HepG2 (cell line): ENCODE results near the gene ARL8A.

Experiments used
- CBX5 ChIP-seq: sonication (generic); formaldehyde crosslinking; IDR thresholded peaks from 2 replicates; pipeline ENCODE4 v1.4.0; 2020; ENCODE audit warnings: missing genetic modification reagents, borderline replicate concordance
- CCAR2 ChIP-seq: fragments of 200-400 bp; formaldehyde crosslinking; optimal IDR thresholded peaks from 2 replicates; pipeline ENCODE3; 2018; ENCODE audit warnings: low read depth, mild to moderate bottlenecking, low read length, moderate library complexity
- CTCF ChIP-seq: sonication (generic); formaldehyde crosslinking; IDR thresholded peaks from 2 replicates; pipeline ENCODE4 v1.5.0; 2020; ENCODE audit warnings: mild to moderate bottlenecking, missing genetic modification reagents, moderate library complexity
- EZH2 ChIP-seq: conservative IDR thresholded peaks from 2 replicates; pipeline ENCODE4 v1.6.1; 2012; ENCODE audit warnings: mild to moderate bottlenecking, low read depth, low read length, moderate library complexity
- PRDM15 ChIP-seq: sonication (generic); formaldehyde crosslinking; IDR thresholded peaks from 2 replicates; pipeline ENCODE4 v1.4.0; 2020; ENCODE audit warnings: missing genetic modification reagents
- SMC3 ChIP-seq: IDR thresholded peaks from 2 replicates; pipeline ENCODE4 v1.6.1; 2011; ENCODE audit warnings: low read length, improper control_type of control experiment
- SNAI1 ChIP-seq: sonication (generic); formaldehyde crosslinking; IDR thresholded peaks from 2 replicates; pipeline ENCODE4 v1.5.0; 2020; ENCODE audit warnings: mild to moderate bottlenecking, missing genetic modification reagents, borderline replicate concordance
- SUZ12 ChIP-seq: fragments of 150-350 bp; IDR thresholded peaks from 2 replicates; pipeline ENCODE4 v1.6.1; 2014; ENCODE audit warnings: low read depth, low read length
- ZNF530 ChIP-seq: sonication (generic); formaldehyde crosslinking; IDR thresholded peaks from 2 replicates; pipeline ENCODE4 v1.5.0; 2020; ENCODE audit warnings: low read depth, mild to moderate bottlenecking, missing genetic modification reagents
- TF ChIP-seq, protein P1 (sequence below): sonication (generic); formaldehyde crosslinking; IDR thresholded peaks from 2 replicates; pipeline ENCODE4 v1.4.0; 2020; ENCODE audit warnings: missing genetic modification reagents, mild to moderate bottlenecking, borderline replicate concordance
- TF ChIP-seq, protein P2 (sequence below): sonication (generic); formaldehyde crosslinking; IDR thresholded peaks from 2 replicates; pipeline ENCODE4 v1.8.0; 2022; ENCODE audit warnings: missing genetic modification reagents, mild to moderate bottlenecking, moderate library complexity, borderline replicate concordance
- TF ChIP-seq, protein P3 (sequence below): conservative IDR thresholded peaks from 2 replicates; pipeline ENCODE4 v1.6.1; 2018; ENCODE audit warnings: missing genetic modification reagents

- no peak for TF ChIP-seq SUZ12
- TF ChIP-seq SMC3 = no peak
- no peak for TF ChIP-seq ZNF530
- no peak for TF ChIP-seq CCAR2
- TF ChIP-seq SNAI1 = no peak
- TF ChIP-seq EZH2 = no peak
- TF ChIP-seq PRDM15 = no peak
- TF ChIP-seq, protein P1, sequence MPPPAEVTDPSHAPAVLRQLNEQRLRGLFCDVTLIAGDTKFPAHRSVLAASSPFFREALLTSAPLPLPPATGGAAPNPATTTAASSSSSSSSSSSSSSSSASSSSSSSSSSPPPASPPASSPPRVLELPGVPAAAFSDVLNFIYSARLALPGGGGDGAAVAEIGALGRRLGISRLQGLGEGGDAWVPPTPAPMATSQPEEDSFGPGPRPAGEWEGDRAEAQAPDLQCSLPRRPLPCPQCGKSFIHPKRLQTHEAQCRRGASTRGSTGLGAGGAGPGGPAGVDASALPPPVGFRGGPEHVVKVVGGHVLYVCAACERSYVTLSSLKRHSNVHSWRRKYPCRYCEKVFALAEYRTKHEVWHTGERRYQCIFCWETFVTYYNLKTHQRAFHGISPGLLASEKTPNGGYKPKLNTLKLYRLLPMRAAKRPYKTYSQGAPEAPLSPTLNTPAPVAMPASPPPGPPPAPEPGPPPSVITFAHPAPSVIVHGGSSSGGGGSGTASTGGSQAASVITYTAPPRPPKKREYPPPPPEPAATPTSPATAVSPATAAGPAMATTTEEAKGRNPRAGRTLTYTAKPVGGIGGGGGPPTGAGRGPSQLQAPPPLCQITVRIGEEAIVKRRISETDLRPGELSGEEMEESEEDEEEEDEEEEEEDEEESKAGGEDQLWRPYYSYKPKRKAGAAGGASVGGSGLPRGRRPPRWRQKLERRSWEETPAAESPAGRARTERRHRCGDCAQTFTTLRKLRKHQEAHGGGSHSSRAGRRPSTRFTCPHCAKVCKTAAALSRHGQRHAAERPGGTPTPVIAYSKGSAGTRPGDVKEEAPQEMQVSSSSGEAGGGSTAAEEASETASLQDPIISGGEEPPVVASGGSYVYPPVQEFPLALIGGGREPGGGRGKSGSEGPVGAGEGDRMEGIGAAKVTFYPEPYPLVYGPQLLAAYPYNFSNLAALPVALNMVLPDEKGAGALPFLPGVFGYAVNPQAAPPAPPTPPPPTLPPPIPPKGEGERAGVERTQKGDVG = no peak
- TF ChIP-seq, protein P2, sequence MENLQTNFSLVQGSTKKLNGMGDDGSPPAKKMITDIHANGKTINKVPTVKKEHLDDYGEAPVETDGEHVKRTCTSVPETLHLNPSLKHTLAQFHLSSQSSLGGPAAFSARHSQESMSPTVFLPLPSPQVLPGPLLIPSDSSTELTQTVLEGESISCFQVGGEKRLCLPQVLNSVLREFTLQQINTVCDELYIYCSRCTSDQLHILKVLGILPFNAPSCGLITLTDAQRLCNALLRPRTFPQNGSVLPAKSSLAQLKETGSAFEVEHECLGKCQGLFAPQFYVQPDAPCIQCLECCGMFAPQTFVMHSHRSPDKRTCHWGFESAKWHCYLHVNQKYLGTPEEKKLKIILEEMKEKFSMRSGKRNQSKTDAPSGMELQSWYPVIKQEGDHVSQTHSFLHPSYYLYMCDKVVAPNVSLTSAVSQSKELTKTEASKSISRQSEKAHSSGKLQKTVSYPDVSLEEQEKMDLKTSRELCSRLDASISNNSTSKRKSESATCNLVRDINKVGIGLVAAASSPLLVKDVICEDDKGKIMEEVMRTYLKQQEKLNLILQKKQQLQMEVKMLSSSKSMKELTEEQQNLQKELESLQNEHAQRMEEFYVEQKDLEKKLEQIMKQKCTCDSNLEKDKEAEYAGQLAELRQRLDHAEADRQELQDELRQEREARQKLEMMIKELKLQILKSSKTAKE (CRISPR knock-in tag) = no peak
- TF ChIP-seq CTCF (CRISPR knock-in tag) = no peak
- TF ChIP-seq, protein P3, sequence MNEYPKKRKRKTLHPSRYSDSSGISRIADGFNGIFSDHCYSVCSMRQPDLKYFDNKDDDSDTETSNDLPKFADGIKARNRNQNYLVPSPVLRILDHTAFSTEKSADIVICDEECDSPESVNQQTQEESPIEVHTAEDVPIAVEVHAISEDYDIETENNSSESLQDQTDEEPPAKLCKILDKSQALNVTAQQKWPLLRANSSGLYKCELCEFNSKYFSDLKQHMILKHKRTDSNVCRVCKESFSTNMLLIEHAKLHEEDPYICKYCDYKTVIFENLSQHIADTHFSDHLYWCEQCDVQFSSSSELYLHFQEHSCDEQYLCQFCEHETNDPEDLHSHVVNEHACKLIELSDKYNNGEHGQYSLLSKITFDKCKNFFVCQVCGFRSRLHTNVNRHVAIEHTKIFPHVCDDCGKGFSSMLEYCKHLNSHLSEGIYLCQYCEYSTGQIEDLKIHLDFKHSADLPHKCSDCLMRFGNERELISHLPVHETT = no peak
- no peak for TF ChIP-seq CBX5 (CRISPR knock-in tag)
These were observed 5.7 kb upstream of the ARL8A start for GRCh38 chr1:202150187-202150586.
